Stimulated activated CD4-positive, alpha-beta T cell treated with anti-CD3 and anti-CD28 coated beads, Interleukin-1b, Interleukin-23, amount 100 ng/mL, for 1 hour (primary cell): ENCODE data around the gene PIGX.

Experiments
- DNase-seq, 2 donors: peaks; one replicate each; pipeline ENCODE4 v3.0.0-alpha.2; 2020; ENCODE audit warnings: low read depth in 2 of 2

The PIGX gene

DNA sequence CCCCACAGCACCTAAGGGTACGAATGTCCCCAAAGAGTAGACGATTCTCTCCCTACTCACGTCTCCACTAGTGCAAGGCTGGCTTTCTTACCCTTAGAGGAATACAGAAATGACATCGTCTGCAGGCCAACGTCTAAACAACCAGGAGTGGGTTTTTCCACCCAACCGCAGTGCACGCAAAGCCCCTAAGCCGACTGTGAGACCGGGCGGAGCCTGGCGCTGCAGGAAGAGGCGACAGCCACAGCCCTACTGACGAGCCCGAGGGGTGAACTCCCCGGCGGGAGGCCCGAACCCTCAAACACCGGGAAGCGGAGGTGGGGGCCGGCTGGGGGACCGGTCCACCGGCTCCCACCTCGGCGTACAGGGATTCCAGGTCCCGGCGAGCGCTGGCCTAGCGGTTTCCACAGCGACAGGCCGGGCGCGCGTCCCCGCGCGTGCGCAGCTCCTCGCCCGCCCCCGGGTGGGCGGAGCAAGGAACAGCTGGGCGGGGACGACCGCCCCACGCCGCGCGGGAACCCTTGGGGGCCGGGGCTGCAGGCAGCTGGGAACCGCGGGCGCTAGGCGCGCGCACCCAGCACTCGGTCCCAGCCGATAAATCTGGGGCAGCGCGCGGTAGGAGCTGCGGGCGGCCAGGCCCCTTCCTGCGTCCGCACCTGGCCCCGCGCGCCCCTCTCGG, at the start of gene PIGX, which contains the start of gene CEP19:
TSS of gene PIGX (plus strand) at position 540 of the 676 bp plus-strand sequence.
TSS of gene CEP19 (minus strand) at position 413 of the 676 bp plus-strand sequence. CDS start 3,593 bp downstream, outside the sequence.
- DNase-seq, result peak; percentile 72 to 73

- DNase-seq, result no peak
Observed at GRCh38 chr3:196662711-196663571, 49.2 kb upstream of the PIGX start.

GRCh38 chr3:196666001-196666867, 45.9 kb upstream of the PIGX start:
- DNase-seq, result no peak

GRCh38 chr3:196667056-196667825, 44.9 kb upstream of the PIGX start:
- no peak for DNase-seq

- DNase-seq, result no peak
Observed at GRCh38 chr3:196670339-196670738, 41.8 kb upstream of the PIGX start.

GRCh38 chr3:196673632-196674031, 38.5 kb upstream of the PIGX start:
- no peak for DNase-seq

DNA sequence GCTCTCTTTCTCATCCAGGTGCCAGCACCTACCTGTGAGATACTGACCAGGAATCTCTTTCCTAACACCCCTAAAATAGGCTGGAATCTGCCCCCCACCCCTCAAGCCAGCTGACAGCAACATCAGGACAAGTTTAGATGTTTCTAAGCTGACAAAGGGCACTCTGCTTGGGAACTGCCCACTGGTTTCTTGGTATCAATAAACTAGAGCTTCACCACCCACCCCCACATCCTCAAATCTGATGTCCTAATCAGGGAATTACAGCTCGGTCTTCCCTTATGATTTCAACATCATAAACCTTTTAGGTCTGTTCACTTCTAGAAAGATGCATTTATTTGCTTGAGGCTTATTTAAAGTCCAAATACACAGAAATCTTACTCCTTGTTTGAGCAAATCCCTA, 34.8 kb upstream of the PIGX start:
- DNase-seq, result no peak

- no peak for DNase-seq
Observed at GRCh38 chr3:196677931-196678330, 34.2 kb upstream of the PIGX start.

DNA sequence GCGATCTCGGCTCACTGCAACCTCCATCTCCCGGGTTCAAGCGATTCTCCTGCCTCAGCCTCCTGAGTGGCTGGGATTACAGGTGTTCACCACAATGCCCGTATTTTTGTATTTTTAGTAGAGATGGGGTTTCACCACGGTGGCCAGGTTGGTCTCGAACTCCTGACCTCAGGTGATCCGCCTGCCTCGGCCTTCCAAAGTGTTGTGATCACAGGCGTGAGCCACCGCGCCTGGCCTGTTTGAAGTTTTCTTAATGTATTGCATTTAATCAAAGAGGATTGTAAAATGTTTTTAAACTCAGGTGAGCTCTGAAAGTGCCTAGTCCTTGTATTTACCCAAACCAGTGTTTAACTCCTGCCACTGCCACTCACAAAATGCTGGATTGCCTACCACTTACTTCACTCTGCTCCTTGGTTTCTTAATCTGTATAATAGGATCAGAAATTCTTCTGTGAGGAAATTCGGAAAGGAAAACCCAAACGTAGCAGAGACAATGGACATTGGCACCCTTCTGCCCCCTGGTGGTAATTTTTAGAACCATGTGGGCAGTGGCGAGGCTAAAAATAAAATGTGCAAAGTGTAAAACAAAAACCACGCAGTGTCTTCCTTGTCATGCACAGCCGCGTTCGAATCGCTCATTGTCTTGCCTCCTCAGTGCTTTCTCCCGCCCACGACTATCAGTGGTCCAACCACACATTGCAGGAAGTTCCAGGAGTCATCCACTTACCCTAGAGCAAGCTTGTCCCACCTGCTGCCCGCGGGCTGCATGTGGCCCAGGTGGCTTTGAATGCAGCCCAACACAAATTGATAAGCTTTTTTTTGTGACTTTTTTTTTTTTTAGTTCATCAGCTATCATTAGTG, 27.4 kb upstream of the PIGX start:
- DNase-seq, result peak; percentile 23 to 41

GRCh38 chr3:196686436-196686835, 25.7 kb upstream of the PIGX start:
- DNase-seq, result no peak

DNA sequence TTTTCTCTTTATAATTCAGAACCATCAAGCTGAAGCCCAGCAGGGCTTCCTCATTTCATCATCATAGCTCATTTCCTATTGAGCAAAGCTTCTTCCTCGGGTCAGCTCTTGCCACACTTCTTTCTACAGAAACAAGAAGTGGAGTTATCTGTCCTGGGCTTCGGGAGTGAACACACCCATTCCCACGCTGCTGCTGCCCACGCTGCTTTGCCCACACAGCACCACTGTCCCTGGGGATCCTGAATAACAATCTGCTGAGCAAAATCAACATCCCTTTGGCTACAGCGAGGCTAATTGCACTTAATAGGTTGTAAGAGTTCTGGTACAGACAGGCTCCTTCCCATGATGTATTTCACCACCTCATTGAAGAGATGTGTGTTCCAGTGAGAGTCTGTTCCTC, 23.8 kb upstream of the PIGX start:
- DNase-seq, result no peak

- DNase-seq, result no peak
Observed at GRCh38 chr3:196689941-196690660, 22.1 kb upstream of the PIGX start.

DNA sequence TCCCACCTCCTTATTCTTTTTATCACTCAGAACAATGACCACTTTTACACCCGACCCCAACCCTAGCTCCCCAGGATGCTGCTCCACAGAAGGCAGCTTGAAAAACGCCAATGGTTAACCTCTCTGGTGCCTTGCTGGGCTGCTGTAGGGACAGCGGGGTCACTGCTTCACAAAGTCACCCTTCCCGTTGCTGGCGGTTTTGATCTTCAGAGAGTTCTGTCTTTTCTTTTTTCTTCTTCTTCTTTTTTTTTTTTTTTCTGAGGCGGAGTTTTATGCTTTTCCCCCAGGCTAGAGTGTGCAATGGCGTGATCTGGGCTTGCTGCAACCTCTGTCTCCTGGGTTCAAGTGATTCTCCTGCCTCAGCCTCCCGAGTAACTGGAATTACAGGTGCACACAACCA, 20.8 kb upstream of the PIGX start:
- no peak for DNase-seq

GRCh38 chr3:196694202-196694638, 18.0 kb upstream of the PIGX start:
- DNase-seq, result no peak

DNA sequence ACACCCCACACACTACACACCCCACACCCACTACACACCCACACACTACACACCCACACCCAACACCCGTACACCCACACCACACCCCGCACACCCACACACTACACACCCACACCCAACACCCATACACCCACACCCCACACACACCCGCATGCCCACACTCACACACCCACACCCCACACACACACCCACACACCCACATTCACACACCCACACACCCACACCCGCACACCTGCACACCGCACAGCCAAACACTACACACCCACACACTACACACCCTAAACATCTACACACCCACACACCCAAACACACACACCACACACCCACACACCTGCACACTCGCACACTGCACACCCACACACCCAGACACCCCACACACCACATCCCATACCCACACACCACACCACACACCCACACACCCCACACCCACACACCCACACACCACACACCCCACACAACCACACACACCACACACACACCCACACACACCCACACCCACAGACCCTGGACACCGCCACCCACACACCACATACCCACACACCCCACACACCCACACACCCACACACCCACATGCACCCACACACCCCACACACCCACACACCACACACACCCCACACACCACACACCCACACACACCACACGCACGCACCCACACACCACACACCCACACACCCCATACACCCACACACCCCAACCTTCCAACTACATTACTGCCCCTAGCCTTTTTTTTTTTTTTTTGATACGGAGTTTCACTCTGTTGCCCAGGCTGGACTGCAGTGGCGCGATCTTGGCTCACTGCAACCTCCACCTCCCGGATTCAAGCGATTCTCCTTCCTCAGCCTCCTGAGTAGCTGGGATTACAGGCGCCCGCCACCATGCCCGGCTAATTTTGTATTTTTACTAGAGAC, 17.0 kb upstream of the PIGX start:
- peak in 1 of 2 donors; percentile 8 for DNase-seq

GRCh38 chr3:196695849-196696226, 16.3 kb upstream of the PIGX start:
- no peak for DNase-seq

DNA sequence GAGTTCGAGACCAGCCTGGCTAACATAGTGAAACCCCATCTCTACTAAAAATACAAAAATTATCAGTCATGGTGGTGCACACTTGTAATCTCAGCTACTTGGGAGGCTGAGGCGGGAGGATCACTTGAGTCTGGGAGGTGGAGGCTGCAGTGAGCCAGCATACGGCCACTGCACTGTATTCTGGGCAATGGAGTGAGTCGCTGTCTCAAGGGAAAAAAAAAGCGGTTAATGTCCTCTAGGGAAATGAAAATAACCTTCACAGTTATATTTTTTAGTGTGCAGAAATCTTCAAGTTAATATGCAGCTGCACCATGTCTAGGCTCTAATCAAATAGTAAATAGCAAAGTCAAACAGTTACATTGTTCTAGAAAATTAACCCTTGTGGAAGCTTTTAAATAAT, 14.9 kb upstream of the PIGX start:
- DNase-seq, result no peak

DNA sequence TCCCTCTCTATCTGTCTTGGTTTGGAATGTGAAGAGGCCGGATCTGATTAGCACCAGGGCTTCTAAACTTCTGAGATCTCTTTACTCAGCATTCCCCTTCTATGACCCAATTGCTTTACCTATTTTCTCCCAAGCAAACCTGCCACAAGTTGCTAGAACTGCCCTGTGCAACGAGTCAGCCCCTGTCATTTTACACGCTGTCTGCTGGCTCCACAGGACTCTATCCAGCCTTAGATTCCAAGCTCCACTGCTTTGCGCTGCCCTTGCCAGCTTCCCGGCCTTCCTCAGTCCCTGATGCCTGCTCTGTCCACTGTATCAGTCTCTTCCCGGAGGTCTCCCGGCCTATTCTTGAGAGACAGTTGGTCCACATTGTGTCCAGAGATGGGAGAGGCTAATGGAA, 12.4 kb upstream of the PIGX start:
- DNase-seq, result no peak

GRCh38 chr3:196700801-196701200, 11.4 kb upstream of the PIGX start:
- no peak for DNase-seq
